Caco-2 (cell line): ENCODE data around the gene GPRIN3. TPM values are rescaled to one million over a fixed set of nuclear protein-coding genes. Genes with fewer than 3 reads are reported as not detected.

Experiments
- BruUV-seq: library from RNA; stranded (reverse); fragments of 400-500 nt; replicated peaks from 2 replicates; lab custom pipeline; 2021; lab: Mats Ljungman, UMichigan
- CTCF ChIA-PET: fragments of 300-600 bp; sonication (Branson Sonifier 250); formaldehyde crosslinking; loops from one replicate; lab custom pipeline; 2022; ENCODE audit warnings: antibody characterized with exemption; lab: Charles Lee
- POLR2A ChIA-PET: fragments of 300-600 bp; sonication (Branson Sonifier 250); formaldehyde crosslinking; loops from one replicate; lab custom pipeline; 2022; ENCODE audit warnings: antibody characterized with exemption; lab: Charles Lee
- DNase-seq, 2 experiments: peaks; one replicate each; pipeline versions ENCODE4 v3.0.0 to v3.0.0-alpha.2; 2020 to 2022
- H3K27me3 ChIP-seq: replicated peaks from 2 replicates; pipeline ENCODE4 v1.6.0; 2011; ENCODE audit warnings: low read length; ENCODE audit not compliant: control insufficient read depth, insufficient read depth
- H3K36me3 ChIP-seq: 2 replicates; pipeline ENCODE4 v1.5.1; 2011; ENCODE audit warnings: low read length; ENCODE audit not compliant: control insufficient read depth, insufficient read depth
- H3K4me1 ChIP-seq: fragments of 250-450 bp; sonication (Bioruptor Pico); 2 replicates; pipeline ENCODE4 v1.5.1; 2020; ENCODE audit warnings: mild to moderate bottlenecking
- H3K4me3 ChIP-seq: 2 replicates; pipeline ENCODE4 v1.5.1; 2011; ENCODE audit warnings: low read depth, mild to moderate bottlenecking, control low read depth, low read length
- H3K9me3 ChIP-seq: fragments of 250-450 bp; sonication (Bioruptor Pico); 2 replicates; pipeline ENCODE4 v1.5.1; 2020; ENCODE audit warnings: mild to moderate bottlenecking, moderate library complexity
- H3K27ac Mint-ChIP-seq: one replicate; pipeline ENCODE4 v1.8.0; 2022; ENCODE audit warnings: mixed read lengths; ENCODE audit not compliant: unreplicated experiment
- H3K27me3 Mint-ChIP-seq: one replicate; pipeline ENCODE4 v1.8.0; 2022; ENCODE audit warnings: mixed read lengths; ENCODE audit not compliant: insufficient read depth, unreplicated experiment
- H3K36me3 Mint-ChIP-seq: one replicate; pipeline ENCODE4 v1.8.0; 2022; ENCODE audit warnings: mild to moderate bottlenecking, mixed read lengths; ENCODE audit not compliant: insufficient read depth, unreplicated experiment
- H3K4me1 Mint-ChIP-seq: one replicate; pipeline ENCODE4 v1.8.0; 2022; ENCODE audit warnings: low read depth, mixed read lengths; ENCODE audit not compliant: unreplicated experiment
- H3K4me3 Mint-ChIP-seq: one replicate; pipeline ENCODE4 v1.8.0; 2022; ENCODE audit warnings: mild to moderate bottlenecking, moderate library complexity, mixed read lengths; ENCODE audit not compliant: unreplicated experiment
- H3K9me3 Mint-ChIP-seq: one replicate; pipeline ENCODE4 v1.8.0; 2022; ENCODE audit warnings: mixed read lengths; ENCODE audit not compliant: unreplicated experiment
- intact Hi-C: fragments of 100-400 bp; cut with micrococcal nuclease; formaldehyde crosslinking; loops from one replicate; pipeline ENCODE4 v1.10.0; 2022; ENCODE audit not compliant: unreplicated experiment
- total RNA-seq: library from RNA; stranded (reverse); gene quantifications from 2 replicates; pipeline ENCODE4 v1.2.3, GENCODE V29; 2022
- TF ChIP-seq, protein P1 (sequence below), 2 experiments: fragments of 200-600 bp in 1 of 2; IDR thresholded peaks; 1 replicate in 1 of 2; 2 replicates in 1 of 2; pipeline versions ENCODE4 v1.5.1 to v1.8.0; 2011 to 2022; ENCODE audit warnings: antibody characterized with exemption in 1 of 2, control low read depth in 1 of 2, inconsistent platforms in 1 of 2, low read depth in 1 of 2, low read length in 1 of 2, mild to moderate bottlenecking in 1 of 2, moderate library complexity in 1 of 2; ENCODE audit not compliant: insufficient read depth in 1 of 2, severe bottlenecking in 1 of 2, unreplicated experiment in 1 of 2

The GPRIN3 gene
- total RNA-seq, 1 experiment from 2014 or later, result 0.02 TPM

- Mint-ChIP-seq H3K9me3 (no peaks in the 10 kb centered on the region), H3K4me3 (no peak overlapping the region), H3K27me3 (peaks cover 18% of the 10 kb centered on the region), H3K4me1 (peaks cover 7% of the 10 kb centered on the region), H3K36me3 (no peaks in the 10 kb centered on the region), H3K27ac (no peak overlapping the region)
- Histone ChIP-seq H3K9me3 (no peaks in the 10 kb centered on the region), H3K36me3 (no peaks in the 10 kb centered on the region), H3K4me3 (no peak overlapping the region), H3K27me3 (no peaks in the 10 kb centered on the region; the same call in 1 of the 2 replicates), H3K4me1 (no peaks in the 10 kb centered on the region)
- DNase-seq, result no peak
- intact Hi-C loops, result no loop called here
- BruUV-seq, result no TSS peak
- ChIA-PET POLR2A (no interaction called here), CTCF (no interaction called here)
- TF ChIP-seq, protein P1, sequence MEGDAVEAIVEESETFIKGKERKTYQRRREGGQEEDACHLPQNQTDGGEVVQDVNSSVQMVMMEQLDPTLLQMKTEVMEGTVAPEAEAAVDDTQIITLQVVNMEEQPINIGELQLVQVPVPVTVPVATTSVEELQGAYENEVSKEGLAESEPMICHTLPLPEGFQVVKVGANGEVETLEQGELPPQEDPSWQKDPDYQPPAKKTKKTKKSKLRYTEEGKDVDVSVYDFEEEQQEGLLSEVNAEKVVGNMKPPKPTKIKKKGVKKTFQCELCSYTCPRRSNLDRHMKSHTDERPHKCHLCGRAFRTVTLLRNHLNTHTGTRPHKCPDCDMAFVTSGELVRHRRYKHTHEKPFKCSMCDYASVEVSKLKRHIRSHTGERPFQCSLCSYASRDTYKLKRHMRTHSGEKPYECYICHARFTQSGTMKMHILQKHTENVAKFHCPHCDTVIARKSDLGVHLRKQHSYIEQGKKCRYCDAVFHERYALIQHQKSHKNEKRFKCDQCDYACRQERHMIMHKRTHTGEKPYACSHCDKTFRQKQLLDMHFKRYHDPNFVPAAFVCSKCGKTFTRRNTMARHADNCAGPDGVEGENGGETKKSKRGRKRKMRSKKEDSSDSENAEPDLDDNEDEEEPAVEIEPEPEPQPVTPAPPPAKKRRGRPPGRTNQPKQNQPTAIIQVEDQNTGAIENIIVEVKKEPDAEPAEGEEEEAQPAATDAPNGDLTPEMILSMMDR (IDR thresholded peaks at IDR 0.05; ENCODE audit: insufficient read depth in 1 of 2, low read depth in 1 of 2, low read length in 1 of 2, severe bottlenecking in 1 of 2, unreplicated experiment in 1 of 2), result no peak
Measured at GRCh38 chr4:89303177-89303576, 4.4 kb downstream of the GPRIN3 start.

DNA sequence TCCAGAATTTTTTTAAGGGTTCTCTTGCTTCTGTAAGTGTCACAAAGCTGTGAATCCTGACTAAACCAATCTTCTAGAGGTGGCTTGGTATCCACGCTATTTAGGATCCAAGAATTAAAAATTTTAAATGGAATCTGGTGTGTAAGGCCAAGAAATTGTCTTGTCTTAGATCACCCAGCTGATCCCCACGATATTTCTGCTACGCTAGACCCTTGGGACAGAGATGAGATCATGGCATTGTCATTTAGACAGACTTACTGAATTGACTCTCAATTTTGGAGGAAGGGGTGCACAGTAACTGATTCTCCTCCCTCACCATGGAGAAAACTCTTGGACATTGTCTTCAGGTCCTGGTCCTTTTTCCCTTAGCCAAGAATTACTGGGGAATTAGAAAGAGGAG, 5.7 kb downstream of the GPRIN3 start:
- H3K27ac Mint-ChIP-seq, result no peak overlapping the region
- Histone ChIP-seq H3K9me3 (no peaks in the 10 kb centered on the region), H3K4me3 (no peak overlapping the region), H3K4me1 (no peaks in the 10 kb centered on the region), H3K36me3 (no peaks in the 10 kb centered on the region), H3K27me3 (no peaks in the 10 kb centered on the region)
- ChIA-PET CTCF (no interaction called here), POLR2A (no interaction called here)
- intact Hi-C loops, result no loop called here
- H3K9me3 Mint-ChIP-seq, result no peaks in the 10 kb centered on the region
- peaks cover 18% of the 10 kb centered on the region for H3K27me3 Mint-ChIP-seq
- no peaks in the 10 kb centered on the region for H3K36me3 Mint-ChIP-seq
- TF ChIP-seq, protein P1 (IDR thresholded peaks at IDR 0.05; ENCODE audit: insufficient read depth in 1 of 2, low read depth in 1 of 2, low read length in 1 of 2, severe bottlenecking in 1 of 2, unreplicated experiment in 1 of 2), result no peak
- peaks cover 5% of the 10 kb centered on the region for H3K4me1 Mint-ChIP-seq
- DNase-seq, result no peak
- BruUV-seq, result no TSS peak
- no peak overlapping the region for H3K4me3 Mint-ChIP-seq

DNA sequence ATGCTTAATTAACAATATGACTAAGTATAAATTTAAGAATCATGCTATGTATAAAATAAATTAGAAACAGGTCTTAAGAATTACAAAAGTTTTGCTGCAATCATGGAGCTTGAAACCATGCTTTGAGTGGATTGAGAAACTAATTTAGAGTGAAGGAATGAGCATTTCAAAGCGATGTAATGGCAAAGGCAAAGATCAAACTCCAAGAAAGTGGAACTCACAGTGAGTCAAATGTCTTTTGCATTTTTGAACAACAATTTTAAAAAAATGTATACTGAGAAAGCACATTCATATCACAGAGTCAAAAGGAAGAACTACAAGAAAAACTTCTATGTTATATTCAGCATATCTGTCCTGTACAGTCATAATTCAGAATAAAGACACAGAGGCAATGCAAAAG, 6.6 kb downstream of the GPRIN3 start:
- ChIA-PET CTCF (no interaction called here), POLR2A (no interaction called here)
- BruUV-seq, result no TSS peak
- no peak for DNase-seq
- TF ChIP-seq, protein P1 (IDR thresholded peaks at IDR 0.05; ENCODE audit: insufficient read depth in 1 of 2, low read depth in 1 of 2, low read length in 1 of 2, severe bottlenecking in 1 of 2, unreplicated experiment in 1 of 2), result no peak
- no peaks in the 10 kb centered on the region for H3K4me1 Mint-ChIP-seq
- Histone ChIP-seq H3K9me3 (no peaks in the 10 kb centered on the region), H3K27me3 (no peaks in the 10 kb centered on the region), H3K4me1 (peaks cover 8% of the 10 kb centered on the region; the same call in 1 of the 2 replicates), H3K4me3 (no peak overlapping the region), H3K36me3 (no peaks in the 10 kb centered on the region)
- no peak overlapping the region for H3K27ac Mint-ChIP-seq
- H3K9me3 Mint-ChIP-seq, result no peaks in the 10 kb centered on the region
- H3K36me3 Mint-ChIP-seq, result no peaks in the 10 kb centered on the region
- no peak overlapping the region for H3K4me3 Mint-ChIP-seq
- H3K27me3 Mint-ChIP-seq, result peaks cover 11% of the 10 kb centered on the region
- intact Hi-C loops, result no loop called here
